T-cell (primary cell): ENCODE data around the gene LCT. TPM values are rescaled to one million over a fixed set of nuclear protein-coding genes. Genes with fewer than 3 reads are reported as not detected.
A peak's percentile ranks its signal among the peaks of the same experiment; 100 is the strongest.

Experiments used
- ATAC-seq, 4 experiments: fragments of 200-7000 bp in 3 of 4; fragments of 150-1000 bp in 1 of 4; cut with Tn5 transposase; replicated peaks in 1 of 4; 1 replicate in 3 of 4; 2 replicates in 1 of 4; pipeline ENCODE4 v1.10.0; 2021; ENCODE audit warnings: moderate library complexity in 3 of 4, mild to moderate bottlenecking in 2 of 4, moderate number of reproducible peaks in 1 of 4
- CTCF ChIA-PET, 2 donors: fragments of 300-600 bp; sonication (Branson Sonifier 250); formaldehyde crosslinking; loops; one replicate each; lab custom pipeline; 2022; ENCODE audit warnings: antibody characterized with exemption in 2 of 2; lab: Charles Lee
- POLR2A ChIA-PET, 2 donors: fragments of 300-600 bp; sonication (Branson Sonifier 250); formaldehyde crosslinking; loops; one replicate each; lab custom pipeline; 2022; ENCODE audit warnings: antibody characterized with exemption in 2 of 2; lab: Charles Lee
- DNase-seq, 35 experiments: peaks; one replicate each; pipeline versions ENCODE4 v3.0.0 to v3.0.0-alpha.2; 2013 to 2023
- H3K27ac ChIP-seq: one replicate; pipeline ENCODE4 v1.5.1; 2013; ENCODE audit warnings: low read length
- H3K27me3 ChIP-seq, 2 experiments: replicated peaks in 1 of 2; 1 replicate in 1 of 2; 2 replicates in 1 of 2; pipeline versions ENCODE4 v1.6.1 to v1.7.0; 2013; ENCODE audit warnings: low read length in 1 of 2, mixed read lengths in 1 of 2; ENCODE audit not compliant: control insufficient read depth in 2 of 2, insufficient read depth in 2 of 2; ENCODE audit errors: extremely low read depth in 1 of 2
- H3K36me3 ChIP-seq, 2 donors: 1 replicate in 1 of 2; 2 replicates in 1 of 2; pipeline versions ENCODE4 v1.6.1 to v1.7.0; 2013; ENCODE audit warnings: low read length in 1 of 2; ENCODE audit not compliant: control insufficient read depth in 2 of 2, insufficient read depth in 1 of 2; ENCODE audit errors: extremely low read depth in 1 of 2
- H3K4me1 ChIP-seq, 2 experiments: 1 replicate in 1 of 2; 2 replicates in 1 of 2; pipeline versions ENCODE4 v1.6.1 to v1.7.0; 2013; ENCODE audit warnings: low read length in 2 of 2, mixed read lengths in 1 of 2; ENCODE audit not compliant: insufficient read depth in 2 of 2, control insufficient read depth in 1 of 2; ENCODE audit errors: extremely low read depth in 1 of 2
- H3K4me3 ChIP-seq, 2 donors: 1 replicate in 1 of 2; 2 replicates in 1 of 2; pipeline versions ENCODE4 v1.5.1 to v1.7.0; 2013; ENCODE audit warnings: mild to moderate bottlenecking in 2 of 2, low read length in 1 of 2, moderate library complexity in 1 of 2; ENCODE audit not compliant: control insufficient read depth in 1 of 2; ENCODE audit errors: extremely low read depth in 1 of 2
- H3K9me3 ChIP-seq: 2 replicates; pipeline ENCODE4 v1.7.0; 2013
- H3K27ac Mint-ChIP-seq, 2 donors: one replicate each; pipeline ENCODE4 v1.8.0; 2020 to 2021; ENCODE audit warnings: mild to moderate bottlenecking in 2 of 2, mixed read lengths in 2 of 2
- H3K27me3 Mint-ChIP-seq, 2 donors: one replicate each; pipeline ENCODE4 v1.8.0; 2021 to 2022; ENCODE audit warnings: mixed read lengths in 2 of 2
- H3K36me3 Mint-ChIP-seq: one replicate; pipeline ENCODE4 v1.8.0; 2021; ENCODE audit warnings: mixed read lengths
- H3K4me1 Mint-ChIP-seq, 3 donors: one replicate each; pipeline ENCODE4 v1.8.0; 2020 to 2022; ENCODE audit warnings: mixed read lengths in 3 of 3, mild to moderate bottlenecking in 1 of 3
- H3K4me3 Mint-ChIP-seq, 3 donors: one replicate each; pipeline ENCODE4 v1.8.0; 2020 to 2022; ENCODE audit warnings: mild to moderate bottlenecking in 3 of 3, mixed read lengths in 3 of 3, moderate library complexity in 3 of 3
- H3K9me3 Mint-ChIP-seq, 3 donors: one replicate each; pipeline ENCODE4 v1.8.0; 2020 to 2022; ENCODE audit warnings: mixed read lengths in 3 of 3
- WGBS: methylation state at CpG from one replicate; pipeline ENCODE4 v1.1.5; 2013; ENCODE audit warnings: missing lambda C conversion rate; ENCODE audit not compliant: insufficient coverage; 5-methylcytosine and 5-hydroxymethylcytosine counted together
- total RNA-seq, 35 experiments: library from RNA in 6 of 35; stranded (reverse) in 6 of 35; fragments of 120-200 nt in 1 of 35; gene quantifications; one replicate each; pipeline versions ENCODE4 v1.2.1 to v1.2.4 and lab custom pipeline; 2013 to 2026

LCT gene
- total RNA-seq, 5 donors from 2014 or later (not counting 1 experiment from before 2014, with no cell fraction given): 0.03 to 0.26 (median 0.10) TPM

- Histone ChIP-seq H3K9me3 (no peaks in the 10 kb centered on the region), H3K4me1 (peaks cover 0 to 3% of the 10 kb centered on the region in 2 experiments), H3K4me3 (no peak overlapping the region), H3K27ac (no peak overlapping the region), H3K36me3 (no peaks in the 10 kb centered on the region), H3K27me3 (no peaks in the 10 kb centered on the region)
- ATAC-seq: no peak
- no peaks in the 10 kb centered on the region for H3K4me1 Mint-ChIP-seq
- ChIA-PET CTCF (no interaction called here), POLR2A (no interaction called here)
- WGBS: 100% methylated on average over 1 of the region's 13 CpGs
- H3K27ac Mint-ChIP-seq: no peak overlapping the region
- DNase-seq: no peak
- no peaks in the 10 kb centered on the region for H3K27me3 Mint-ChIP-seq
- no peaks in the 10 kb centered on the region for H3K36me3 Mint-ChIP-seq
- H3K9me3 Mint-ChIP-seq: no peaks in the 10 kb centered on the region
- no peak overlapping the region for H3K4me3 Mint-ChIP-seq
Measured at GRCh38 chr2:135829378-135830135, 7.4 kb downstream of the LCT start.

GRCh38 chr2:135826544-135826943 is 10.4 kb downstream of the LCT start:
- Mint-ChIP-seq H3K27ac (no peak overlapping the region), H3K27me3 (no peaks in the 10 kb centered on the region), H3K36me3 (peaks cover 5% of the 10 kb centered on the region), H3K4me1 (no peaks in the 10 kb centered on the region), H3K9me3 (peaks cover 6 to 14% (median 9%) of the 10 kb centered on the region in 3 donors), H3K4me3 (no peak overlapping the region)
- Histone ChIP-seq H3K27me3 (no peaks in the 10 kb centered on the region), H3K36me3 (no peaks in the 10 kb centered on the region), H3K9me3 (peaks cover 2% of the 10 kb centered on the region), H3K27ac (no peak overlapping the region), H3K4me1 (peaks cover 0 to 3% of the 10 kb centered on the region in 2 experiments), H3K4me3 (no peak overlapping the region)
- ATAC-seq (no peak), DNase-seq (no peak)
- 94% methylated on average over 5 of the region's 6 CpGs for WGBS
- CTCF ChIA-PET: interaction anchor here in 1 of 2 donors (0.7 kb wide), 1 partner anchor 86 kb away, joined by 3 read pairs; no protein-coding TSS in a partner anchor
- POLR2A ChIA-PET: no interaction called here

GRCh38 chr2:135825550-135826176 is 11.3 kb downstream of the LCT start:
- WGBS: 63% methylated on average over 7 of the region's 11 CpGs
- H3K27ac Mint-ChIP-seq: no peak overlapping the region
- no peaks in the 10 kb centered on the region for H3K27me3 Mint-ChIP-seq
- POLR2A ChIA-PET: interaction anchor here in 1 of 2 donors (0.5 kb wide), 2 partner anchors 53 to 760 kb away, joined by 7 to 12 read pairs; no protein-coding TSS in a partner anchor
- H3K9me3 Mint-ChIP-seq: peaks cover 6 to 14% (median 9%) of the 10 kb centered on the region in 3 donors
- Histone ChIP-seq H3K4me1 (peaks cover under 1 to 11% of the 10 kb centered on the region in 2 experiments), H3K4me3 (no peak overlapping the region), H3K9me3 (peaks cover 2% of the 10 kb centered on the region), H3K36me3 (no peaks in the 10 kb centered on the region), H3K27me3 (no peaks in the 10 kb centered on the region), H3K27ac (no peak overlapping the region)
- H3K36me3 Mint-ChIP-seq: peaks cover 5% of the 10 kb centered on the region
- ATAC-seq: no peak
- no peak for DNase-seq
- H3K4me3 Mint-ChIP-seq: no peak overlapping the region
- H3K4me1 Mint-ChIP-seq: peaks cover 5 to 8% (median 5%) of the 10 kb centered on the region in 3 donors
- CTCF ChIA-PET: interaction anchor here in 1 of 2 donors (0.7 kb wide), 1 partner anchor 65 kb away, joined by 4 read pairs; no protein-coding TSS in a partner anchor

GRCh38 chr2:135825131-135825530 is 11.9 kb downstream of the LCT start:
- H3K36me3 Mint-ChIP-seq: peaks cover 5% of the 10 kb centered on the region
- DNase-seq: no peak
- peaks cover 6 to 14% (median 9%) of the 10 kb centered on the region in 3 donors for H3K9me3 Mint-ChIP-seq
- no peaks in the 10 kb centered on the region for H3K27me3 ChIP-seq
- peaks cover 10 to 14% (median 10%) of the 10 kb centered on the region in 3 donors for H3K4me1 Mint-ChIP-seq
- POLR2A ChIA-PET: interaction anchor here in 1 of 2 donors (0.5 kb wide), 1 partner anchor 759 kb away, joined by 12 read pairs; no protein-coding TSS in a partner anchor
- H3K4me3 ChIP-seq: no peak overlapping the region
- no peaks in the 10 kb centered on the region for H3K36me3 ChIP-seq
- H3K4me1 ChIP-seq: peaks cover 5 to 17% of the 10 kb centered on the region in 2 experiments
- H3K4me3 Mint-ChIP-seq: no peak overlapping the region
- no peak for ATAC-seq
- no peaks in the 10 kb centered on the region for H3K27me3 Mint-ChIP-seq
- CTCF ChIA-PET: interaction anchor here (0.7 to 1.0 kb wide), 4 partner anchors 18 to 755 kb away, joined by 3 to 6 read pairs (median 4); no protein-coding TSS in a partner anchor
- peaks cover 2% of the 10 kb centered on the region for H3K9me3 ChIP-seq
- WGBS: 85% methylated on average over 4 of the region's 9 CpGs
- H3K27ac Mint-ChIP-seq: no peak overlapping the region
- no peak overlapping the region for H3K27ac ChIP-seq

- Histone ChIP-seq H3K27me3 (no peaks in the 10 kb centered on the region), H3K4me3 (no peak overlapping the region), H3K4me1 (peaks cover 9 to 27% of the 10 kb centered on the region in 2 experiments), H3K27ac (no peak overlapping the region), H3K36me3 (no peaks in the 10 kb centered on the region), H3K9me3 (peaks cover 2% of the 10 kb centered on the region)
- Mint-ChIP-seq H3K27me3 (no peaks in the 10 kb centered on the region), H3K9me3 (peaks cover 6 to 14% (median 9%) of the 10 kb centered on the region in 3 donors), H3K4me1 (peaks cover 21 to 24% (median 23%) of the 10 kb centered on the region in 3 donors), H3K36me3 (peaks cover 5% of the 10 kb centered on the region), H3K27ac (no peak overlapping the region), H3K4me3 (no peak overlapping the region)
- ChIA-PET POLR2A (no interaction called here), CTCF (no interaction called here)
- no peak for DNase-seq
- no CpG with 5 or more reads among the region's 1 CpG for WGBS
- ATAC-seq: no peak
Measured at GRCh38 chr2:135822855-135823254, 14.1 kb downstream of the LCT start.

- WGBS: no CpG with 5 or more reads among the region's 2 CpGs
- peaks cover 2% of the 10 kb centered on the region for H3K9me3 ChIP-seq
- POLR2A ChIA-PET: no interaction called here
- Mint-ChIP-seq H3K36me3 (peaks cover 5% of the 10 kb centered on the region), H3K9me3 (peaks cover 6 to 14% (median 9%) of the 10 kb centered on the region in 3 donors), H3K27me3 (no peaks in the 10 kb centered on the region), H3K4me1 (peaks cover 21 to 24% (median 23%) of the 10 kb centered on the region in 3 donors), H3K27ac (no peak overlapping the region), H3K4me3 (peak overlapping the region in 1 of 3 donors; percentile 75)
- peaks cover 9 to 27% of the 10 kb centered on the region in 2 experiments for H3K4me1 ChIP-seq
- H3K27me3 ChIP-seq: peaks cover 0 to 4% of the 10 kb centered on the region in 2 experiments
- CTCF ChIA-PET: no interaction called here
- no peak overlapping the region for H3K27ac ChIP-seq
- H3K36me3 ChIP-seq: no peaks in the 10 kb centered on the region
- ATAC-seq (no peak), DNase-seq (no peak)
- no peak overlapping the region for H3K4me3 ChIP-seq
Measured at GRCh38 chr2:135821190-135821589, 15.8 kb downstream of the LCT start.
